NCI-H1105 treated with DMSO at 0.1 percent for 48 hours (cell line): ENCODE results near the gene RNF166.

Experiments
- DNase-seq: peaks from one replicate; lab custom pipeline; 2025; lab: John Stamatoyannopoulos, UW

The RNF166 gene

GRCh38 chr16:88706229-88706964, at the start of gene RNF166, which contains the start of gene CTU2:
Gene RNF166 (minus strand): TSS chr16:88706408. CDS start chr16:88706325, 83 bp downstream.
Gene CTU2 (plus strand): TSS chr16:88706503. CDS start chr16:88706531, 28 bp downstream.
- peak; percentile 33 for DNase-seq

GRCh38 chr16:88754912-88755744, 48.9 kb upstream of the RNF166 start:
- DNase-seq, result no peak

DNA sequence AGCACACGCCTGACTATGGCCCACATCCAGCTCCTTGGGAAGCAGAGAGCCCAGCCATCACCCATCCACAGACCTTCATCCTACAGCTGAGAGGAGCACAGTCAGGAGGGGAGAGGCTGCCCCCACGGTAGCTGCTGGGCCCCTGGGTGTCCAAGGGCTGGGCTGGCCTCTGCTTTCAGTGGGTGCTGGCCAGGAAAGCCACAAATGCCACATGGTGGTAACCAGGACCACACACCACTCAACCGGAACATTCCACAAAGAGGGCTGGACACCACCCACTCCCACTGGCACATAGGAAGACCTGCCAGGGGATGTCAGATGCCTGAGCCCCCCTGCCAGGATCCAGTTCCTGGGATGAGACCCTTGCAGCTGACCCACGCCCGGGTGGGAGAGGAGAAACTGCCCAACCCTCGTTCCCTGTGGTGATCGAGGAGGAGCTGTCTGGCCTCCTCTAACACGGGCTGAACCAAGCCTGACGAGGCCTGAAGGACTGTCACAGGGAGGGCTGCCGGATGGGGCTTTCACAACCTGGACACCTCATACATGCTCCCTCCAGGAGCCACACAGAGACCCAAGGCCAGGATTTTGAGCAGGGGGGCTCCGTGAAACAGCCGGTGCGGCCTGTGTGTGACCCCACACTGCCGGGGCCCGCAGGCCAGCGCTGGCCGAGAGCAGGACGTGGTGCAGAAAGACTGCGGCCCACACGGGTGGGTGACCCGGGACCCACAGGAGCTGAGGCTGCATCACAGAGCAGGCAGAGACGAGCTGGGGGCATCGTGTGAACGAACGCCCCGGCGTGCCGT, 48.1 kb upstream of the RNF166 start:
- DNase-seq, result no peak

DNA sequence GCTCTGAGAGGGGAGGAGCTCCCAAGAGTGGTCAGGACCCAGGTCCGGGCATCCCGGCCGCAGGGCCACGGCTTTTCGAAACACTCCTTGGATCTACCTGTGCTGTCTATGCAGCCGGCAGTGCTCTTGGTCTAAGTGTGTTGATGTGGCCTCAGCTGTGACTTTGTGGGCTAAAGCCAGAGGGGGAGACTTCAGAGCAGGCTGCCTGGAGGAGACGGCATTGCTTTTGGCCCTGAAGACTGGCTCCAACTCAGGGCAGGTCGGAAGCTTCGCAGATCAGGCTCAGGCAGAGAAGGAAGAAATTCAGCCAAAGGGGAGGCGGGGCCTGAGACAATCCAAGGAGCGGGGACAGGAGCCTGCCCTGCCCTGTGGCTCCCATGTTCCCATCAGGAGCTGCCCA, 47.4 kb upstream of the RNF166 start:
- no peak for DNase-seq

- DNase-seq, result no peak
Observed at GRCh38 chr16:88753191-88753590, 47.0 kb upstream of the RNF166 start.

GRCh38 chr16:88752386-88753002, 46.3 kb upstream of the RNF166 start:
- no peak for DNase-seq

DNA sequence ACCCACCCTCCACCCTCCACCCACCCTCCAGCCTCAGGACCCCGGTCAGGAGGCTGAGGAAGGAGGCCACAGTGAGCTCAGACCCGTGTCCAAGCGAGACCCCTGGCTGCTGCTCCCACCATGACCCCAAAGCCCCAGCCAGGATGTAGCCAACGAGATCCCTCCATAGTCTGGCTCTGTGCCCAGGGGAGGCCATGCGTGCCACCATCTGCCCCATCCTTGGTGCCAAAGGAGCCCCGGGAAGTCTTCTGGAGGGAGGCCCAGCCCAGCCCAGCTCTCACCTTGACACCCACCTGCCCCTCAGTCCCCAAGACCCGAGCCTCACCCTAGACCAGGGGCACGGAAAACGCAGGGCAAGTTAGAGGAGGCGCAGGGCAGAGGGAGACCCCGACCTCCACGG, 44.6 kb upstream of the RNF166 start:
- no peak for DNase-seq

- no peak for DNase-seq
Observed at GRCh38 chr16:88749358-88749757, 43.1 kb upstream of the RNF166 start.

GRCh38 chr16:88748364-88748763, 42.2 kb upstream of the RNF166 start:
- DNase-seq, result no peak

DNA sequence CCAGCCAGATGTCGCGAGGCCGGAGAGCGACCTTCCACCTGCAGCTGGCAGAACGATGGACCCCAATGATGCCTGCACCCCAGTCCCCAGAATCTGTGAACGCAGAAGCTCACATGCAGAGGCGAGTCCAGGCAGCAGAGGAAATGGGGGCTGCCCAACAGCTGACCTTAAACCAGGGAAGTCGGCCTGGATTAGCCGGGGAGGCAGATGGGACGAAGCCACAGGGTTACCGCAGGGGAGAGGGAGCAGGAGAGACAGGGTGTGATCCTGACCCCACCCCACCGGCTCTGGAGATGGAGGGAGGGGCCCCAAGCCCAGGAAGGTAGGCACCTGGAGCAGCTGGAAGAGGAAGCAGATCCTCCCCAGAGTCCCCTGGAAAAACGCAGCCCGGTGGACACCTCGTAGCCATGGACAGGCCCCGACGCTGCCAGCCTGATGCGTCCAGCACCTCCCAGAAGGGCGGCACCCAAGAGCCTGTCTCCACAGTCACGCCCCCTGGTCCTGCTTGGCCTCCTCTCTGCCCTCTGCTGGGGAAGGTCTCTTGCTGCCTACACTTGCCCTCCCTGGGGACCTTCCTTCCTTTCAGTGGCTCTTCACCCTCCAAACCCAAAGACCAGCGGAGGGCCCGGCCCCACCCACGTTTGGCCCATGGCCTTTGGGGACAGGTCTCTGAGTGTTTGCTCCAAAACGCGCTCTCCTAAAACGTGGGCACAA, 41.5 kb upstream of the RNF166 start:
- no peak for DNase-seq

DNA sequence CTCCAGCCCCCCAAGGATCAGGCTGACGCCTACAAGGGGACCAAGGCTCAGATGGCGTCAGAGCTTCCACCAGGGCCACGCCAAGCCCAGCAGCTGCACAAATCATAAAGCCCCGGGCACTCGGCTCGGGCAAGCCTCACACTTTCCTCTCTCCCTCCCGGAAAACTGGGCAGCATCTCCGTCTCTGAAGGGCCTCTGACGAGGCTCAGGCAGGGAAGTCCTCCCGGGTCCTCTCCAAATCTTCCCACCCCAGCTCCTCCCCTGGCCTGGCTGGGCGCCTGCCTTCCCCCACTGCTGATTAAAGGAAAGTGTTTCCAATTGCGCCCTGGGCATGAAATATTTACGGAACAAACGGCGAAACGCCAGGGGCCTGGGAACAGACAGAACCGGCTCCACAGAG, 40.3 kb upstream of the RNF166 start:
- DNase-seq, result no peak

- DNase-seq, result no peak
Observed at GRCh38 chr16:88744577-88745521, 38.6 kb upstream of the RNF166 start.

DNA sequence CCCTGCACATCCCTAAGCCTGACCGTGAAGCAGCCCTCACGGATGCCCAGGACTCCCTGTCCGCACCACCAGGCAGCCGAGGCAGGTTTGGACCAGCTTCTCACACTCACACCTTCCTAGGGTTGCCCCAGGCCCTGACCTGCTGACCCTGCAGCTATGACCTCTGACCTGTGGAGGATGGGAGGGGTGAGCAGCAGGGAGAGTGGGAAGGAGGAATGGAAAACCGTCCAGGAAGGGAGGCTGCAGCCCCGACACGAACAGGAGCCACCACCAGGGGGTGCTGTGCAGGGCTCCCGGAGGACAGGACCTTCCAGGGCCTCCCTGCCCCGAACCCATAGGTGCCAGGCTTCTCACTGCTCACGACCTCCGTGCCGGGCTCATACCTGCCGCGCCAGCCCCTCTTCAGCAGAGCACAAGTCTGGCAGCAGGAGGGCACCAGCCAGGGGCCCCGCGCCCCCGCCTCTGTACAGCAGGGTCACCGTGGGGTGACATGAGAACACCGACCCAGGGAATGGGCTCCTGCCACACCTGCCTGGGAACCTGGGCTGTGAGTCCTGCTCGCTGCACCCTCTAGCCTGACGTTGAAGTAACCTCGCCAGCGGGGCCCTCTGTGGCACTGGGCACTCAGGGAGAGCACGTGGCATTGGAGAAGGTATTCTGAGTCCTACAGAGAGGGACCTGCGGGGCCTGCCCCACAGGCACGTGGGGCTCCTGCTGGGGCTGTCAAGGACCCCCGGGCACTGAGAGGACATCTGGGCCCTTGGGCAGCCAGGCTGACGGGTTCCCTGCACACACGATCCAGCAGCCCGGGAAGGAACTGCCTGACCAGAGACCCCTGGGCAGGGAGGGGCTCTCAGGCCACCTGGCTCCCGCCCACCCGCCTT, 37.7 kb upstream of the RNF166 start:
- peak; percentile 11 for DNase-seq

DNA sequence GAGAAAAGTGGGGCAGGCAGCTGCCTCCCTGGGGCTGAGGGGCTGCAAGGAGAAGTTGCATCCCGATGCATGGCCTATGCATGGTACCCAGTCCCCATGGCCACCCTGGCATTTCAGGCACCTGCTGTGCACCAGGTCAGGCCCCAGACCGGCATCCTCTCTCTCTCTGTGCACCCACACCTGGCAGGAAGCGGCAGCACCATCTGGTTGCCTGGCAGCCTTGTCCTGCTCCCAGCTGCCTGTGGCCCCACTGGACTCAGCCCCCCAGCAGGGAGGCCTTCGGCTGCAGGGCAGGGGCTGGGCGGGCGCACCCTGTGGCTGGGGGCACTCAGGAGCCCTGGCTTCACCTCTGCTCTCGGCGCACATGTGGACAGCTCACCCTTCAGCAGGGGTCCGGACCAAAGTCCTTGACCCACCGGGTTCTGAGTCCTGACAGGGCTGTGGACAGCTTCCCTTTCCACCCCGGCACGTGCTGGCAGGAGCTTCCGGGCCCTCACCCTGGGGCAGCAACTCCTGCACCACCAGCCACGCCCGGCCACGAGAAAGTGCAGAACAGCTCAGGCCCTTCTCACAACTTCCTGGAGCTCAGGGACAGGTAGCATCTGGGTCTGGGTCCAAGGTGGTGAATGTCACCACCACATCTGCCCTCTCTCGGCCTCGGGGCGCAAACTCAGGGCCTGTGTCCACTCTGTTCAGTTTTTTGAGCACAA, 36.8 kb upstream of the RNF166 start:
- no peak for DNase-seq

GRCh38 chr16:88741368-88741767, 35.2 kb upstream of the RNF166 start:
- no peak for DNase-seq

DNA sequence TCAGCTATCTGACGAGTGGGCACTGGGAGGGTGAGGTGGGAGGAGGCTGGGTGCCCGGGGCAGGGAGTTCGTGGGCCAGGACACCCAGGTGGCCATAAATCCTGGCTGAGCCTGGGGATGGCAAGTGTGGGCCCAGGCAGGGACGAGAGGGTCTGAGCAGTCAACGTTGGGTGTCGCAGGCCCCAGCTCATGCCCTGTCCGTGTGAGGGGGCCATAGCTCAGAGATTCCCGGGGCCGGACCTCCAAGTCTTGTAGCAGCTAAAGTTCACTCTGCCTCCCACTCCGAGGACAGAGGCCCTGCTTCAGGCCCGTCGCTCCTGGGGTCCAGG, 34.5 kb upstream of the RNF166 start:
- DNase-seq, result no peak

- no peak for DNase-seq
Observed at GRCh38 chr16:88739977-88740726, 33.9 kb upstream of the RNF166 start.
